HepG2 (cell line): ENCODE data around the gene LZTR1. TPM values are rescaled to one million over a fixed set of nuclear protein-coding genes. Genes with fewer than 3 reads are reported as not detected.

Experiments
- ARHGAP35 ChIP-seq: sonication (generic); formaldehyde crosslinking; IDR thresholded peaks from 2 replicates; pipeline ENCODE4 v1.9.0; 2022; ENCODE audit warnings: mild to moderate bottlenecking, inconsistent platforms, moderate library complexity, missing genetic modification reagents, borderline replicate concordance
- E2F5 ChIP-seq: sonication (generic); formaldehyde crosslinking; conservative IDR thresholded peaks from 2 replicates; pipeline ENCODE4 v1.4.0; 2020; ENCODE audit warnings: missing genetic modification reagents
- KLF11 ChIP-seq: IDR thresholded peaks from 2 replicates; pipeline ENCODE4 v1.6.1; 2016; ENCODE audit warnings: missing compliant biosample characterization
- MATR3 ChIP-seq: sonication (generic); formaldehyde crosslinking; IDR thresholded peaks from 2 replicates; pipeline ENCODE4 v1.4.0; 2020; ENCODE audit warnings: missing genetic modification reagents
- MIER3 ChIP-seq: IDR thresholded peaks from 2 replicates; pipeline ENCODE4 v1.6.1; 2016; ENCODE audit warnings: missing compliant biosample characterization, borderline replicate concordance
- NCOA1 ChIP-seq: sonication (generic); formaldehyde crosslinking; IDR thresholded peaks from 2 replicates; pipeline ENCODE4 v1.9.0; 2021; ENCODE audit warnings: missing genetic modification reagents
- NCOA5 ChIP-seq: sonication (generic); formaldehyde crosslinking; IDR thresholded peaks from 2 replicates; pipeline ENCODE4 v1.4.0; 2020; ENCODE audit warnings: missing genetic modification reagents
- NFE2 ChIP-seq: sonication (generic); formaldehyde crosslinking; IDR thresholded peaks from 2 replicates; pipeline ENCODE4 v1.4.0; 2020; ENCODE audit warnings: missing genetic modification reagents
- REPIN1 ChIP-seq: sonication (generic); formaldehyde crosslinking; IDR thresholded peaks from 2 replicates; pipeline ENCODE4 v1.8.0; 2022; ENCODE audit warnings: missing genetic modification reagents, low read depth, mild to moderate bottlenecking, borderline replicate concordance
- SP1 ChIP-seq, 2 experiments: fragments of 450-650 bp in 1 of 2; sonication (generic) in 1 of 2; formaldehyde crosslinking in 1 of 2; IDR thresholded peaks; 2 replicates each; pipeline versions ENCODE4 v1.4.0 to v1.6.1; 2016 to 2020; ENCODE audit warnings: missing genetic modification reagents in 1 of 2
- ZBTB3 ChIP-seq: sonication (generic); formaldehyde crosslinking; IDR thresholded peaks from 2 replicates; pipeline ENCODE4 v1.4.0; 2020; ENCODE audit warnings: low read depth, mild to moderate bottlenecking, moderate library complexity, missing genetic modification reagents, borderline replicate concordance
- ZFP91 ChIP-seq: sonication (generic); formaldehyde crosslinking; IDR thresholded peaks from 2 replicates; pipeline ENCODE4 v1.9.0; 2022; ENCODE audit warnings: missing genetic modification reagents, mild to moderate bottlenecking, borderline replicate concordance
- ZKSCAN5 ChIP-seq: sonication (generic); formaldehyde crosslinking; IDR thresholded peaks from 2 replicates; pipeline ENCODE4 v1.5.1; 2020; ENCODE audit warnings: mild to moderate bottlenecking, missing genetic modification reagents
- ZNF121 ChIP-seq: sonication (generic); formaldehyde crosslinking; IDR thresholded peaks from 2 replicates; pipeline ENCODE4 v1.5.0; 2020; ENCODE audit warnings: mild to moderate bottlenecking, missing genetic modification reagents
- ZNF335 ChIP-seq: sonication (generic); formaldehyde crosslinking; IDR thresholded peaks from 2 replicates; pipeline ENCODE4 v1.4.0; 2020; ENCODE audit warnings: missing genetic modification reagents
- ZNF382 ChIP-seq: sonication (generic); formaldehyde crosslinking; IDR thresholded peaks from 2 replicates; pipeline ENCODE4 v1.5.0; 2020; ENCODE audit warnings: missing genetic modification reagents, mild to moderate bottlenecking, borderline replicate concordance
- ZNF383 ChIP-seq: sonication (generic); formaldehyde crosslinking; IDR thresholded peaks from 2 replicates; pipeline ENCODE4 v1.4.0; 2020; ENCODE audit warnings: missing genetic modification reagents, mild to moderate bottlenecking, borderline replicate concordance
- ZNF713 ChIP-seq: sonication (generic); formaldehyde crosslinking; IDR thresholded peaks from 2 replicates; pipeline ENCODE4 v1.4.0; 2020; ENCODE audit warnings: mild to moderate bottlenecking, missing genetic modification reagents
- ZNF792 ChIP-seq: IDR thresholded peaks from 2 replicates; pipeline ENCODE4 v1.6.1; 2016
- polyA plus RNA-seq, 8 experiments: library from polyadenylated mRNA; depleted of rRNA in 3 of 8; stranded (reverse) in 7 of 8; unstranded in 1 of 8; fragments of >200 nt; fragmentation: Illumina TruSeq in 4 of 8; extraction: Trizol in 4 of 8; gene quantifications; 2 replicates each; pipeline versions ENCODE4 v1.2.1 to v1.2.3, GENCODE V29; 2011 to 2016; ENCODE audit warnings: low read depth in 4 of 8, missing spikeins in 1 of 8, mixed read lengths in 1 of 8; ENCODE audit not compliant: insufficient read depth in 1 of 8
- total RNA-seq, 5 experiments: library from RNA; depleted of rRNA; stranded (reverse); fragments of >200 nt; fragmentation: Illumina TruSeq; extraction: Trizol; gene quantifications; 2 replicates each; pipeline ENCODE4 v1.2.3, GENCODE V29; 2016; ENCODE audit warnings: low read depth in 1 of 5
- TF ChIP-seq, protein P1 (sequence below): sonication (generic); formaldehyde crosslinking; conservative IDR thresholded peaks from 2 replicates; pipeline ENCODE4 v1.8.1; 2023; ENCODE audit warnings: missing genetic modification reagents
- TF ChIP-seq, protein P2 (sequence below): sonication (generic); formaldehyde crosslinking; IDR thresholded peaks from 2 replicates; pipeline ENCODE4 v1.8.1; 2023; ENCODE audit warnings: mild to moderate bottlenecking, missing genetic modification reagents, borderline replicate concordance
- TF ChIP-seq, protein P3 (sequence below): sonication (generic); formaldehyde crosslinking; IDR thresholded peaks from 2 replicates; pipeline ENCODE4 v1.4.0; 2020; ENCODE audit warnings: mild to moderate bottlenecking, missing genetic modification reagents

LZTR1 gene
- total and polyA plus RNA-seq, 2 of the 13 experiments (the other 11 are each of a cell fraction or from before 2014, with no cell fraction given) = 21.8 to 22.4 TPM

DNA sequence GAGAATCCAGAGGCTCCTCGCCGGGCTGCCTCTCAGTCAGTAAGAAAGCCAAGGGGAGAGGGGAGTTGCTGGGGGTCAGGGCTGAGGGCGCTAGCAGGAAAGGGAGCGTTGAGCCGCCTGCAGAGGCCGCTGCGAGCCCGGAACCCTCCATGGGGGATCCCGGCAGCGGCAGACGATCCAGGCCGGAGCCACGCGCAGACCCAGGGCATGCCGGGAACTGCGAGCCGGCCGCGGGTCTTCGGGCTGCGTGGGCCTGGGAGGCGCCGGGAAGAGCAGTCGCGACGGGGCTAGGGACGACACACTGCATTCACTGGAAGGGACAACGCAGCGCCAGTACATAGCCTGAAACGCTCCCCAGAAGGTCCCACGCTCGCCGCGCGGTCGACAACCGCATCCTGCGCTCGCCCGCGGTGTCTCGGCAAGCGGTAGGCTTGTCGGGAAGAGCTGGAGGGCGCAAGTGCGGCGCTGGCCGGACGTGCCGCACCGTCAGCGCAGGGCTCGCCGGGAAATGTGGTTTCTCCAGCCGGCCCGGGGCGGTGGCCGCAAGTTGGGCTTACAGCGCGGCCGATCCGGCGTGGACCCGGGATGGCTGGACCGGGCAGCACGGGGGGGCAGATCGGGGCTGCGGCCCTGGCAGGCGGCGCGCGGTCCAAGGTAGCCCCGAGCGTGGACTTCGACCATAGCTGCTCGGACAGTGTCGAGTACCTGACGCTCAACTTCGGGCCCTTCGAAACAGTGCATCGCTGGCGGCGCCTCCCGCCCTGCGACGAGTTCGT, at the start of gene LZTR1 (continued):
- peak; percentile 60; the same call in 1 of the 2 replicates for TF ChIP-seq E2F5
- TF ChIP-seq NFE2 (CRISPR knock-in tag) = no peak
- TF ChIP-seq ZNF335 (CRISPR knock-in tag) = peak; percentile 89; the same call in 1 of the 2 replicates
- no peak for TF ChIP-seq ZNF713 (CRISPR knock-in tag)
- TF ChIP-seq, protein P1, sequence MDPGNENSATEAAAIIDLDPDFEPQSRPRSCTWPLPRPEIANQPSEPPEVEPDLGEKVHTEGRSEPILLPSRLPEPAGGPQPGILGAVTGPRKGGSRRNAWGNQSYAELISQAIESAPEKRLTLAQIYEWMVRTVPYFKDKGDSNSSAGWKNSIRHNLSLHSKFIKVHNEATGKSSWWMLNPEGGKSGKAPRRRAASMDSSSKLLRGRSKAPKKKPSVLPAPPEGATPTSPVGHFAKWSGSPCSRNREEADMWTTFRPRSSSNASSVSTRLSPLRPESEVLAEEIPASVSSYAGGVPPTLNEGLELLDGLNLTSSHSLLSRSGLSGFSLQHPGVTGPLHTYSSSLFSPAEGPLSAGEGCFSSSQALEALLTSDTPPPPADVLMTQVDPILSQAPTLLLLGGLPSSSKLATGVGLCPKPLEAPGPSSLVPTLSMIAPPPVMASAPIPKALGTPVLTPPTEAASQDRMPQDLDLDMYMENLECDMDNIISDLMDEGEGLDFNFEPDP (CRISPR knock-in tag) = 0 out of 2 replicates have a peak, but pooled peaks have one; percentile 87
- no peak for TF ChIP-seq SP1 (IDR thresholded peaks at IDR 0.05)
- peak; percentile 52; the same call in 1 of the 2 replicates for TF ChIP-seq SP1 (CRISPR knock-in tag; IDR thresholded peaks at IDR 0.05)
- peak; percentile 62; the same call in 1 of the 2 replicates for TF ChIP-seq ZBTB3
- no peak for TF ChIP-seq MATR3 (CRISPR knock-in tag)
- TF ChIP-seq, protein P2, sequence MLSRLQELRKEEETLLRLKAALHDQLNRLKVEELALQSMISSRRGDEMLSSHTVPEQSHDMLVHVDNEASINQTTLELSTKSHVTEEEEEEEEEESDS = peak; percentile 93; the same call in 1 of the 2 replicates
- peak; percentile 97 for TF ChIP-seq ZFP91 (CRISPR knock-in tag)
- TF ChIP-seq ZNF382 (CRISPR knock-in tag) = no peak
- TF ChIP-seq ZNF792 (CRISPR knock-in tag) = peak; percentile 30; the same call in 1 of the 2 replicates
- no peak; the same call in 1 of the 2 replicates for TF ChIP-seq ZKSCAN5
- peak; percentile 95 for TF ChIP-seq ARHGAP35
- TF ChIP-seq, protein P3, sequence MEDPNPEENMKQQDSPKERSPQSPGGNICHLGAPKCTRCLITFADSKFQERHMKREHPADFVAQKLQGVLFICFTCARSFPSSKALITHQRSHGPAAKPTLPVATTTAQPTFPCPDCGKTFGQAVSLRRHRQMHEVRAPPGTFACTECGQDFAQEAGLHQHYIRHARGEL = peak; percentile 77; the same call in 1 of the 2 replicates
- peak; percentile 86 for TF ChIP-seq NCOA1
- peak; percentile 82; the same call in 1 of the 2 replicates for TF ChIP-seq NCOA5 (CRISPR knock-in tag)
- no peak for TF ChIP-seq ZNF383 (CRISPR knock-in tag)
- peak; percentile 98 for TF ChIP-seq REPIN1 (CRISPR knock-in tag)
- TF ChIP-seq ZNF121 (CRISPR knock-in tag) = peak; percentile 8; the same call in 1 of the 2 replicates
- peak; percentile 53; the same call in 1 of the 2 replicates for TF ChIP-seq KLF11 (CRISPR knock-in tag)
- no peak for TF ChIP-seq MIER3
